Activated naive CD4-positive, alpha-beta T cell treated with anti-CD3 and anti-CD28 coated beads, Interleukin-2, amount 50 U/mL, for 16 hours (primary cell): ENCODE measurements around the gene SLC30A10.
"Not testable (repeated sequence)": the region's sequence is repeated elsewhere in the genome, so short reads cannot be mapped to it uniquely, and the experiment has no call there.

Experiments
- DNase-seq: peaks from one replicate; pipeline ENCODE4 v3.0.0-alpha.2; 2020

SLC30A10 gene

DNA sequence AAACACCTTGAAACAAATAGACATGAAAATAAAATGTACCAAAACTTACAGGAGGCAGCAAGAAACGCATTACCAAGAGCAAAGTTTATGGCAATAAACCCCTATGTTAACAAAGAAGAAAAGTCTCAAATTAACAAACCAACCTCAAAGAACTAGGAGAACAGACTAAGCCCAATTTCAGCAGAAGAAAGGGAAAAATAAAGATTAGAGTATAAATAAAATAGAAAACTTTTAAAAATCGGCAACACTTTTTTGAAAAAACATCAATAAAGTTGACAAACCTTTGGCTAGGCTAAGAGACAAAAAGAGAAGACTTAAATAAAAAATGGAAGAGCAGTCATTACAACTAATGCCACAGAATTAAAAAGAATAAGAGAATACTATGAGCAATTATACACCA, 42.7 kb downstream of the SLC30A10 start:
- no peak for DNase-seq

DNA sequence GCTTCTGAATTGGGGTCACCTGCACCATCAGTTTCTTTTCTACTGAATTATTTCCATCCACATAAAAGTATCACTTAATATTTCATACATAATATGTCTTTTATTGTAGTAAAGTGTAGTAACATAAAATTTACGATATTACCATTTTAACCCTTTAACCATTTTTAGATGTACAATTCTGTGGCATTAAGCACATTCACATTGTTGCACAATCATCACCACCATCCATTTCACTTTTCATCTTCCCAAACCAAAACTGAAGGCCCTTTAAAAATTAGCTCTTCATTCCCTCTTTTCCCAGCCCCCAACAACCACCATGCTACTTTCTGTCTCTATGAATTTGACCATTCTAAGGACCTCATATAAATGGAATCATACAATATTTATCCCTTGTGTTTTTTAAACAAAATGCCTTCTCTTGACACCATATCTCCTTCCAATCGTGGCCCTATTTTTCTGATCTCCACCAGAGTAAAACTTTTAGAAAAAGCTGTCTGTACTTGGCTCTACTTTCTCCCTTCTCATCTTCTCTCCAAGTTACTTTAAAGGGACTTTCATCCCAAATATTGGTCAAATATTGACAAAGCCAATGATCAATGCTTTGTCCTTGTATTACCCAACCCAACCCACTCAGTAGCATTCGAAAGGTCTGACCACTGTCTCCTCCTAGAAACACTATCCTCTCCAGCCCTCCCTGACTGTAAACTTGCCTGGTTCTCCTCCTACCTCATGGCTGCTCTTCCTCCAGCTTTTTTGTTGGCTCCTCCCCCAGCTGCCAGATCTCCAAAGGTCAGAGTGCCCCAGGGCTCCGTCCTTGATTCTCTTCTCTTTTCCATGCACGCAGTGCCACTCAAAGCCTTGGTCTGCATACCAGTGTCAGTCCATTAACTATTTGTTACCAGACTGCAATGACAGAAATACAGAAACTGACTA, 44.7 kb downstream of the SLC30A10 start:
- DNase-seq = no peak

DNA sequence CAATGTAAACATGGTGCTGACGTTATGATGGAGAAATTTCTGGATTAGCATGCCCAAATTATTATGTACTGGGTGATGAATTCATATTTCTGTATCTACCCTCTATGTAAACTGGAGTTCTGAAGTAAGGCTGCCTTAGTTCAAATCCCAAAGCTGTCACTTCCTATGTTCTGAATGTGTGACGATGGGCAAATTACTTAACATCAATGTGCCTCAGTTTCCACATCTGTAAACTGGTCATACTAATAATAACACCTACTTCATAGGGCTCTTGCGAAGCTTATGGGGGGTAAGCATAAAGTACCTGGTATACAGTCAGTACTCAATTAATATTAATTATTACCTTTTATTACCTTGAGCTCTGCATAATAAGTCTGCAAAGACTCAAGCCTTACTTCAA, 45.6 kb downstream of the SLC30A10 start:
- no peak for DNase-seq

- DNase-seq = no peak
Observed at GRCh38 chr1:219882096-219882495, 46.3 kb downstream of the SLC30A10 start.

DNA sequence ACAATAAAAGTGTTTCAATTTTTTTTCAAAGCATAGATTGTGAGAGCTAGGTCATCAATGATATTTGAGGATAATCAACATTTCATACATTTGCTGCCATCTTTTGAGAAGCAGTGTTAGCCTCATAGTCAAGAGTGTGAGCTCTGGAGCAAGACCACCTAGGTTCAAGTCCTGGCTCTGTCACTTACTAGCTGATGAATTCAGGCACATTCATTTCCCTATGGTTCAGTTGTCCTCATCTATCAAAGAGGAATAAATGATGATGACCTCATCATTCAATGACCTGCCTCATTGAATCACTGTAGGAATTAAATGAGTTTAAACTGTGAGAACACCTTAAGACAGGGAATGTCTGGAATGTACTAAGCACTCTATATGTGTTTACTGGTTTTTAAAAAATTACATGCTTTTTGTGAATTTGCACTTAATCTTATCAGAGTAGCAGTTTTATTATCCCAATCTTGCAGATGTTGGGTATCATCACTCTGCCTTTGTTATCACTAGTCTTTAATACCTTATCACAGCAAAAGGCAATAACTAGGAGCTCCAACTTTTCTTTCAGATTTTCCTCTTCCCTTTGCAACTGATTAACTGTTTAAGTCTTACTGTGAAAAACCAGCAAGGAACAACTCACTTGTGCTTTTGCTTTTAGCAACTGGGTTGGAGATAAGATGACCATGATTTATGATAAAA, 47.4 kb downstream of the SLC30A10 start:
- DNase-seq = no peak

DNA sequence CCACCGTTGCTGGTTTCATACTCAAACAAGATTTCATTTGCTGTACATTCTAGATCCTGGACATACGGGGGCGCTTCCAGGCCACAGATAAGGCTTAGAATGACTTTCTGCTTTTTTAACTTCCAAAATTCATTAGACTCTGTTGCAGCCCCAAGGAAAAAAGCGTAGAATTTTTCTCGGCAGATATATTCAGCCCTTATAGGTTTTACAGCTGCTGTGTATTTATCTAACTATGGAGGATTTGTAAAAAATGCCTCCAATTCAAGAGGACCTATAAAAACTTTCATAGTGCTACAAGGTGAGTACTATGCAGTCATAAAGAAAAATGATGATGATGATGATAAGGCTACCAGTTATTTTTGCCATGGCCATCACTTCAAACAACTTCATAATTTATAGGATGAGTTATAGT, 51.6 kb downstream of the SLC30A10 start:
- DNase-seq = no peak

DNA sequence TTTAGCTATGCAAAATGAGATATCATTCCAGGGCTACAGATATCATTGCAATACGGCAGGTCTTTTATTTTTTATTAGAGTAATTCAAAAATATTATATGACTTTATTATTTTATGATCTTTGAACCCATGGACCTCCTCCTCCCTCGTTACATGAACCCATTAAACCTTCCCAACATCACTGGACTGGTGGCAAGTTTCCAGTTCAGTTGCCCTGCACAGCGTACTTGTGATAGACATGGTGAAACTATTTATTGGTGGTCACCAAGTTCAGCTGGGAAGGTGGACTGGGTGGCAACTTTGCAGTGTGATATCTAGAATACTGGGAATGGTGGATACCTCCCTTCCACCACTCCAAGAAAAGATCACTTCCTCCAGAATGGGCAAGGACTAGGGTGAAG, 52.5 kb downstream of the SLC30A10 start:
- DNase-seq = no peak

DNA sequence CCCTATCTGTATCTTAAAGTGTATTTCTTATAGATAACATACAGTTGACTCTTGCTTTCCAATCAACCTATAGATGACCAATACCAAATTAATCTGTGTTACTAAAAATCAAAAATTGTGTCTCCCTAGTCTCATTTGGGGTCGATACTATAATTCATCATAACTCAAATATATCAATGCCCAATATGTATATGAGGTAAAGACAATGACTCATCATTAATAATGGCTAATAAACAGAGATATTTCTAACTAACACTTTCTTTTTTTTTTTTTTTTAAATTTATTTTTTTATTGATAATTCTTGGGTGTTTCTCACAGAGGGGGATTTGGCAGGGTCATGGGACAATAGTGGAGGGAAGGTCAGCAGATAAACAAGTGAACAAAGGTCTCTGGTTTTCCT, 55.8 kb downstream of the SLC30A10 start:
- not testable (repeated sequence) for DNase-seq

DNA sequence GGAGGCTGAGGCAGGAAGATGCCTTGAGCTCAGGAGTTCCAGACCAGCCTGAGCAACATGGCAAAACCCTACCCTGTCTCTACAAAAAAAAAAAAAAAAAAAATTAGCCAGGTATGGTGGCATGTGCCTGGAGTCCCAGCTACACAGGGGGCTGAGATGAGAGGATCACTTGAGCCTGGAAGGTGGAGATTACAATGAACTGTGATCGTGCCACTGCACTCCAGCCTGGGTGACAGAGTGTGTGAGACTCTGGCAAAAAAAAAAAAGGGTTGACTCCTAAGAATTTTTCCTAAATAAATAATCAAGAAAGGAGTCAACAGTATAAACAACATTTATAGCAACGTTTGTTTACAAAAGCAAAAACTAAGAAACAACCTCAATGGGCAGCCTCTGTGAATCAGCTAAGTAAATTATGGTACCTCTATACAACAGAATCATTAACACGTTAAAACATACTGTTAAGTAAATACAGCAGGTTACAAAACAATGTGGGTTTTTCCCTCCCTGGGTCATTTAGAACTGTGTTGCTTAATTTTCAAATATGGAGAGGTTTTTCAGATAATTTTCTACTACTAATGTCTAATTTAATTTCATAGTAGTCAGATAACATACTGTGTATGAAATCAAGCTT, 56.8 kb downstream of the SLC30A10 start:
- no peak for DNase-seq

- DNase-seq = not testable (repeated sequence)
Observed at GRCh38 chr1:219868615-219869014, 59.7 kb downstream of the SLC30A10 start.
